Tibial nerve (tissue), 4 donors: ENCODE data around the gene SLC22A3. TPM values are rescaled to one million over a fixed set of nuclear protein-coding genes. Genes with fewer than 3 reads are reported as not detected.

Experiments
- DNase-seq, 2 donors: peaks; one replicate each; pipeline ENCODE4 v3.0.0-alpha.2; 2019; ENCODE audit warnings: low spot score in 2 of 2
- H3K27ac ChIP-seq, 4 donors: fragments of 200-600 bp; sonication (generic) in 3 of 4; one replicate each; pipeline ENCODE4 v1.5.1; 2017 to 2019; ENCODE audit warnings: mild to moderate bottlenecking in 1 of 4
- H3K27me3 ChIP-seq, 2 donors: fragments of 200-600 bp; sonication (generic) in 1 of 2; one replicate each; pipeline versions ENCODE4 v1.5.1 to v1.6.0; 2017 to 2019
- H3K36me3 ChIP-seq, 3 donors: fragments of 200-600 bp; sonication (generic); one replicate each; pipeline ENCODE4 v1.5.1; 2018 to 2019
- H3K4me1 ChIP-seq, 4 donors: fragments of 200-600 bp; sonication (generic) in 3 of 4; one replicate each; pipeline ENCODE4 v1.5.1; 2017 to 2019
- H3K4me3 ChIP-seq, 4 donors: fragments of 200-600 bp; sonication (generic) in 3 of 4; one replicate each; pipeline ENCODE4 v1.5.1; 2017 to 2019; ENCODE audit warnings: mild to moderate bottlenecking in 1 of 4, moderate library complexity in 1 of 4
- H3K9me3 ChIP-seq, 4 donors: fragments of 200-600 bp; sonication (generic) in 3 of 4; one replicate each; pipeline ENCODE4 v1.5.1; 2017 to 2019
- CTCF ChIP-seq, 5 experiments: fragments of 200-600 bp in 3 of 5; fragments of 450-650 bp in 2 of 5; sonication (generic) in 3 of 5; IDR thresholded peaks; one replicate each; pipeline ENCODE4 v1.5.1; 2016 to 2019; ENCODE audit warnings: antibody characterized with exemption in 5 of 5, mild to moderate bottlenecking in 3 of 5, moderate library complexity in 2 of 5
- EP300 ChIP-seq, 2 donors: sonication (generic); formaldehyde crosslinking; IDR thresholded peaks; one replicate each; pipeline ENCODE4 v1.6.1; 2017; ENCODE audit warnings: antibody characterized with exemption in 2 of 2, mild to moderate bottlenecking in 1 of 2
- POLR2A ChIP-seq, 2 donors: fragments of 450-650 bp; IDR thresholded peaks; one replicate each; pipeline ENCODE4 v1.6.1; 2017; ENCODE audit warnings: antibody characterized with exemption in 2 of 2, mild to moderate bottlenecking in 2 of 2, moderate library complexity in 2 of 2
- WGBS, 2 donors: methylation state at CpG; one replicate each; pipeline ENCODE4 v1.1.5; 2018; 5-methylcytosine and 5-hydroxymethylcytosine counted together
- total RNA-seq, 4 donors: library from RNA; depleted of rRNA; stranded (reverse); fragments of >200 nt; gene quantifications; one replicate each; pipeline ENCODE4 v1.1.0, GENCODE V29; 2016

SLC22A3 gene
- total RNA-seq, 4 donors from 2014 or later: 76.8 to 361 (median 263) TPM

GRCh38 chr6:160316261-160316660 lies 31.9 kb upstream of the SLC22A3 start:
- no peak overlapping the region for H3K27ac ChIP-seq
- H3K27me3 ChIP-seq: no peaks in the 10 kb centered on the region
- H3K4me1 ChIP-seq: no peaks in the 10 kb centered on the region
- H3K4me3 ChIP-seq: no peak overlapping the region
- peaks cover 0 to 34% (median 8%) of the 10 kb centered on the region in 4 donors for H3K9me3 ChIP-seq
- no peak for TF ChIP-seq CTCF (IDR thresholded peaks at IDR 0.05)
- H3K36me3 ChIP-seq: no peaks in the 10 kb centered on the region
- no peak for DNase-seq

GRCh38 chr6:160319246-160319645 lies 28.9 kb upstream of the SLC22A3 start:
- Histone ChIP-seq H3K4me1 (no peaks in the 10 kb centered on the region), H3K9me3 (peaks cover 0 to 17% (median 0%) of the 10 kb centered on the region in 4 donors), H3K27me3 (no peaks in the 10 kb centered on the region), H3K4me3 (no peak overlapping the region), H3K36me3 (no peaks in the 10 kb centered on the region), H3K27ac (no peak overlapping the region)
- TF ChIP-seq CTCF (IDR thresholded peaks at IDR 0.05): no peak
- no peak for TF ChIP-seq EP300 (IDR thresholded peaks at IDR 0.05)
- no peak for TF ChIP-seq POLR2A (IDR thresholded peaks at IDR 0.05)
- DNase-seq: no peak
- 90 to 100% methylated on average over 1 of the region's 1 CpG for WGBS, 2 donors

- no peak overlapping the region for H3K4me3 ChIP-seq
- TF ChIP-seq POLR2A (IDR thresholded peaks at IDR 0.05) (no peak), EP300 (IDR thresholded peaks at IDR 0.05) (no peak), CTCF (IDR thresholded peaks at IDR 0.05) (no peak)
- no peaks in the 10 kb centered on the region for H3K27me3 ChIP-seq
- no peak overlapping the region for H3K27ac ChIP-seq
- H3K4me1 ChIP-seq: no peaks in the 10 kb centered on the region
- H3K9me3 ChIP-seq: peaks cover 0 to 13% (median 0%) of the 10 kb centered on the region in 4 donors
- no peak for DNase-seq
- 89 to 94% methylated on average over 5 of the region's 5 CpGs for WGBS, 2 donors
- no peaks in the 10 kb centered on the region for H3K36me3 ChIP-seq
These were observed 26.3 kb upstream of the SLC22A3 start for GRCh38 chr6:160321729-160322505.

- DNase-seq: no peak
- WGBS, 2 donors: 74 to 75% methylated on average over 3 of the region's 3 CpGs
These were observed 20.2 kb upstream of the SLC22A3 start for GRCh38 chr6:160327981-160328380.

GRCh38 chr6:160328447-160328846 lies 19.7 kb upstream of the SLC22A3 start:
- no peak for DNase-seq
- WGBS, 2 donors: 58 to 68% methylated on average over 8 of the region's 8 CpGs
- H3K4me3 ChIP-seq: no peak overlapping the region

More at GRCh38 chr6:160327981-160328380, 20.2 kb upstream of the SLC22A3 start:
- no peaks in the 10 kb centered on the region for H3K36me3 ChIP-seq
- H3K4me3 ChIP-seq: no peak overlapping the region
- TF ChIP-seq EP300 (IDR thresholded peaks at IDR 0.05) (no peak), POLR2A (IDR thresholded peaks at IDR 0.05) (no peak)
- no peaks in the 10 kb centered on the region for H3K4me1 ChIP-seq
- H3K27me3 ChIP-seq: no peaks in the 10 kb centered on the region
- H3K9me3 ChIP-seq: no peaks in the 10 kb centered on the region
- H3K27ac ChIP-seq: no peak overlapping the region

More at GRCh38 chr6:160328447-160328846, 19.7 kb upstream of the SLC22A3 start:
- Histone ChIP-seq H3K36me3 (no peaks in the 10 kb centered on the region), H3K4me1 (no peaks in the 10 kb centered on the region), H3K27me3 (no peaks in the 10 kb centered on the region), H3K27ac (no peak overlapping the region), H3K9me3 (no peaks in the 10 kb centered on the region)
- TF ChIP-seq CTCF (IDR thresholded peaks at IDR 0.05): no peak
- peak in 1 of 2 donors; percentile 12 for TF ChIP-seq EP300 (IDR thresholded peaks at IDR 0.05)
